ENCODE measurements around the gene FTO.

DNA sequence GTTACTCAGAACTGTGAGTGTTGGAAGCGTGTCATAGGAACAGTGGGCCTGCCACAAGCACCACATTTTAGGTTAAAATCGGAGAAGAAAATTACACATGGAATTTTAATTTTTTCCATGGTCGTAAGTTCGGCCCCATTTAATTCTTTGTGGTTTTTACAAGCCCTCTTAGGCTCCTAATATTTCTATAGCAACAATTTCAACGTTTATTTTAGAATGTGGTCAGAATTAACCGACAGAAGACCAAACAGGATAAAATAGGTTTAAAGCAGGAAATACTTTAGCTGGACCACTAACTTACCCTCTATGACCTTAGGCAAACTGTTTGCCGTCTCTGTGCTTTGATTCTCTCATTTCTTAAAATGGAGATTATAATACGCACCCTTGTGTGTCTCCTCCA is 69.9 kb downstream of the FTO start:
- TF ChIP-seq, protein P1, sequence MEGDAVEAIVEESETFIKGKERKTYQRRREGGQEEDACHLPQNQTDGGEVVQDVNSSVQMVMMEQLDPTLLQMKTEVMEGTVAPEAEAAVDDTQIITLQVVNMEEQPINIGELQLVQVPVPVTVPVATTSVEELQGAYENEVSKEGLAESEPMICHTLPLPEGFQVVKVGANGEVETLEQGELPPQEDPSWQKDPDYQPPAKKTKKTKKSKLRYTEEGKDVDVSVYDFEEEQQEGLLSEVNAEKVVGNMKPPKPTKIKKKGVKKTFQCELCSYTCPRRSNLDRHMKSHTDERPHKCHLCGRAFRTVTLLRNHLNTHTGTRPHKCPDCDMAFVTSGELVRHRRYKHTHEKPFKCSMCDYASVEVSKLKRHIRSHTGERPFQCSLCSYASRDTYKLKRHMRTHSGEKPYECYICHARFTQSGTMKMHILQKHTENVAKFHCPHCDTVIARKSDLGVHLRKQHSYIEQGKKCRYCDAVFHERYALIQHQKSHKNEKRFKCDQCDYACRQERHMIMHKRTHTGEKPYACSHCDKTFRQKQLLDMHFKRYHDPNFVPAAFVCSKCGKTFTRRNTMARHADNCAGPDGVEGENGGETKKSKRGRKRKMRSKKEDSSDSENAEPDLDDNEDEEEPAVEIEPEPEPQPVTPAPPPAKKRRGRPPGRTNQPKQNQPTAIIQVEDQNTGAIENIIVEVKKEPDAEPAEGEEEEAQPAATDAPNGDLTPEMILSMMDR (conservative IDR thresholded peaks at IDR 0.05 in 1 of 2, IDR thresholded peaks at IDR 0.05 in 1 of 2; ENCODE audit: extremely low read depth in 1 of 2, insufficient read depth in 1 of 2, low read depth in 1 of 2, low read length in 2 of 2) = no peak
- TF ChIP-seq EZH2 (IDR thresholded peaks at IDR 0.05; ENCODE audit: borderline replicate concordance, low read length) = no peak

All from mammary epithelial cell (primary cell).